Measurements from ENCODE around the gene KRTAP16-1.

The KRTAP16-1 gene

GRCh38 chr17:41318231-41318630 is 9.1 kb upstream of the KRTAP16-1 start:
- H3K4me1 ChIP-seq (ENCODE audit: insufficient read depth, low read length, poor library complexity, severe bottlenecking): no peaks in the 10 kb centered on the region
- H4K20me1 ChIP-seq (ENCODE audit: insufficient read depth, low read length, poor library complexity, severe bottlenecking): no peaks in the 10 kb centered on the region
- peaks cover 9% of the 10 kb centered on the region for H3K9me3 ChIP-seq (ENCODE audit: insufficient read depth, low read depth, low read length)
- H3K36me3 ChIP-seq (ENCODE audit: insufficient read depth, low read length): no peaks in the 10 kb centered on the region
- no peak for TF ChIP-seq EZH2phosphoT487 (IDR thresholded peaks at IDR 0.05; ENCODE audit: borderline replicate concordance)
- TF ChIP-seq CTCF (conservative IDR thresholded peaks at IDR 0.05; ENCODE audit: low read length): no peak
- H2AFZ ChIP-seq (ENCODE audit: low read length): no peak overlapping the region
- no peak overlapping the region for H3K4me3 ChIP-seq (ENCODE audit: low read length, poor library complexity, severe bottlenecking)
- no peaks in the 10 kb centered on the region for H3F3A ChIP-seq (ENCODE audit: low read depth)
- no peaks in the 10 kb centered on the region for H3K27me3 ChIP-seq (ENCODE audit: insufficient read depth, low read length, poor library complexity, severe bottlenecking)
- H3K4me2 ChIP-seq (ENCODE audit: low read depth, low read length, poor library complexity, severe bottlenecking): no peak overlapping the region
- no peaks in the 10 kb centered on the region for H3K79me2 ChIP-seq (ENCODE audit: insufficient read depth, low read length)
- no peaks in the 10 kb centered on the region for H3K9me2 ChIP-seq (replicated peaks; ENCODE audit: low read depth, low read length)
- no peak overlapping the region for H3K9ac ChIP-seq (ENCODE audit: low read depth, low read length, poor library complexity, severe bottlenecking)

GRCh38 chr17:41315814-41316445 is 6.8 kb upstream of the KRTAP16-1 start:
- H3F3A ChIP-seq (ENCODE audit: low read depth): no peaks in the 10 kb centered on the region
- no peaks in the 10 kb centered on the region for H3K9me2 ChIP-seq (replicated peaks; ENCODE audit: low read depth, low read length)
- no peaks in the 10 kb centered on the region for H3K4me1 ChIP-seq (ENCODE audit: insufficient read depth, low read length, poor library complexity, severe bottlenecking)
- H2AFZ ChIP-seq (ENCODE audit: low read length): no peak overlapping the region
- H3K4me3 ChIP-seq (ENCODE audit: low read length, poor library complexity, severe bottlenecking): no peak overlapping the region
- no peaks in the 10 kb centered on the region for H3K79me2 ChIP-seq (ENCODE audit: insufficient read depth, low read length)
- TF ChIP-seq EZH2phosphoT487 (IDR thresholded peaks at IDR 0.05; ENCODE audit: borderline replicate concordance) (no peak), CTCF (conservative IDR thresholded peaks at IDR 0.05; ENCODE audit: low read length) (no peak)
- H3K4me2 ChIP-seq (ENCODE audit: low read depth, low read length, poor library complexity, severe bottlenecking): no peak overlapping the region
- no peaks in the 10 kb centered on the region for H4K20me1 ChIP-seq (ENCODE audit: insufficient read depth, low read length, poor library complexity, severe bottlenecking)
- no peak overlapping the region for H3K9ac ChIP-seq (ENCODE audit: low read depth, low read length, poor library complexity, severe bottlenecking)
- peaks cover 9% of the 10 kb centered on the region for H3K9me3 ChIP-seq (ENCODE audit: insufficient read depth, low read depth, low read length)
- no peaks in the 10 kb centered on the region for H3K36me3 ChIP-seq (ENCODE audit: insufficient read depth, low read length)
- no peaks in the 10 kb centered on the region for H3K27me3 ChIP-seq (ENCODE audit: insufficient read depth, low read length, poor library complexity, severe bottlenecking)

- H3K27me3 ChIP-seq (ENCODE audit: insufficient read depth, low read length, poor library complexity, severe bottlenecking): no peaks in the 10 kb centered on the region
- H3K4me2 ChIP-seq (ENCODE audit: low read depth, low read length, poor library complexity, severe bottlenecking): no peak within 1 kb of the TSS
- peaks cover 9% of the 10 kb centered on the region for H3K9me3 ChIP-seq (ENCODE audit: insufficient read depth, low read depth, low read length)
- H3K9ac ChIP-seq (ENCODE audit: low read depth, low read length, poor library complexity, severe bottlenecking): no peak within 1 kb of the TSS
- H3K4me1 ChIP-seq (ENCODE audit: insufficient read depth, low read length, poor library complexity, severe bottlenecking): peaks cover 4% of the 10 kb centered on the region
- H3K4me3 ChIP-seq (ENCODE audit: low read length, poor library complexity, severe bottlenecking): no peak within 1 kb of the TSS
- no peaks in the 10 kb centered on the region for H4K20me1 ChIP-seq (ENCODE audit: insufficient read depth, low read length, poor library complexity, severe bottlenecking)
- no peaks in the 10 kb centered on the region for H3K79me2 ChIP-seq (ENCODE audit: insufficient read depth, low read length)
- no peak within 1 kb of the TSS for H2AFZ ChIP-seq (ENCODE audit: low read length)
- H3F3A ChIP-seq (ENCODE audit: low read depth): no peaks in the 10 kb centered on the region
- H3K36me3 ChIP-seq (ENCODE audit: insufficient read depth, low read length): no peaks in the 10 kb centered on the region
- TF ChIP-seq EZH2phosphoT487 (IDR thresholded peaks at IDR 0.05; ENCODE audit: borderline replicate concordance) (no peak), CTCF (conservative IDR thresholded peaks at IDR 0.05; ENCODE audit: low read length) (no peak)
- no peaks in the 10 kb centered on the region for H3K9me2 ChIP-seq (replicated peaks; ENCODE audit: low read depth, low read length)
Observed at GRCh38 chr17:41315204-41315794, 6.2 kb upstream of the KRTAP16-1 start, which contains the start of gene KRTAP17-1. Gene KRTAP17-1, minus strand, starts transcription at chr17:41315710. Its CDS starts 60 bp downstream, at chr17:41315650.

Data from Loucy (cell line).